Endothelial cell of umbilical vein (primary cell): ENCODE data around the gene TEX48.

Source experiments
- CTCF ChIP-seq, 2 donors: IDR thresholded peaks; 1 replicate in 1 of 2; 2 replicates in 1 of 2; pipeline ENCODE4 v1.5.1; 2011; ENCODE audit warnings: low read length in 2 of 2, mild to moderate bottlenecking in 2 of 2, moderate library complexity in 2 of 2, control low read depth in 1 of 2, inconsistent platforms in 1 of 2, low read depth in 1 of 2; ENCODE audit not compliant: insufficient read depth in 1 of 2; ENCODE audit errors: extremely low read depth in 1 of 2
- EZH2 ChIP-seq: IDR thresholded peaks from 2 replicates; pipeline ENCODE4 v1.6.1; 2012; ENCODE audit warnings: borderline replicate concordance, low read depth, mild to moderate bottlenecking, moderate library complexity, low read length, inconsistent platforms; ENCODE audit not compliant: severe bottlenecking
- FOS ChIP-seq: IDR thresholded peaks from 2 replicates; pipeline ENCODE4 v1.6.1; 2011; ENCODE audit warnings: mild to moderate bottlenecking, low read length, moderate library complexity, borderline replicate concordance; ENCODE audit not compliant: insufficient read depth
- JUN ChIP-seq: IDR thresholded peaks from 2 replicates; pipeline ENCODE4 v1.6.1; 2011; ENCODE audit warnings: borderline replicate concordance, low read depth; ENCODE audit not compliant: insufficient read length, insufficient read depth
- MAX ChIP-seq: IDR thresholded peaks from 2 replicates; pipeline ENCODE4 v1.6.1; 2011; ENCODE audit not compliant: insufficient read depth, insufficient read length
- MYC ChIP-seq: IDR thresholded peaks from one replicate; pipeline ENCODE4 v1.6.1; 2011; ENCODE audit warnings: mild to moderate bottlenecking, low read depth, low read length
- POLR2A ChIP-seq: IDR thresholded peaks from 2 replicates; pipeline ENCODE4 v1.6.1; 2012; ENCODE audit warnings: low read depth, mild to moderate bottlenecking, control low read depth, low read length
- POLR2AphosphoS5 ChIP-seq: IDR thresholded peaks from 2 replicates; pipeline ENCODE4 v1.6.1; 2012; ENCODE audit warnings: low read depth, mild to moderate bottlenecking, control low read depth, low read length, moderate library complexity; ENCODE audit not compliant: insufficient read depth

- TF ChIP-seq JUN: no peak
- TF ChIP-seq EZH2: no peak
- no peak for TF ChIP-seq CTCF (IDR thresholded peaks at IDR 0.05; ENCODE audit: extremely low read depth in 1 of 2, insufficient read depth in 1 of 2, low read depth in 1 of 2, low read length in 2 of 2)
- TF ChIP-seq POLR2AphosphoS5: no peak
- no peak for TF ChIP-seq MAX
- no peak for TF ChIP-seq POLR2A
- TF ChIP-seq FOS: no peak
- no peak for TF ChIP-seq MYC
Measured at GRCh38 chr9:114721491-114722079, 39.6 kb upstream of the TEX48 start.
